Jurkat, Clone E6-1 (cell line): ENCODE results near the gene TFEB.

ENCODE experiments used
- DNase-seq: peaks from one replicate; pipeline ENCODE4 v3.0.0-alpha.2; 2011; ENCODE audit warnings: low read depth, low spot score
- H3K4me3 ChIP-seq: 2 replicates; pipeline ENCODE4 v1.5.1; 2011; ENCODE audit warnings: mild to moderate bottlenecking, low read length, control low read depth, moderate library complexity

TFEB gene

GRCh38 chr6:41697861-41698781 is 37.3 kb downstream of the TFEB start:
- no peak overlapping the region for H3K4me3 ChIP-seq
- DNase-seq = no peak

- no peak overlapping the region for H3K4me3 ChIP-seq
These were observed 38.6 kb downstream of the TFEB start for GRCh38 chr6:41696788-41697187.

GRCh38 chr6:41695825-41696224 is 39.6 kb downstream of the TFEB start:
- no peak for DNase-seq
- no peak overlapping the region for H3K4me3 ChIP-seq

More at GRCh38 chr6:41696788-41697187, 38.6 kb downstream of the TFEB start:
- DNase-seq = no peak

- no peak for DNase-seq
- H3K4me3 ChIP-seq = no peak overlapping the region
These were observed 40.4 kb downstream of the TFEB start for GRCh38 chr6:41694815-41695526.

- DNase-seq = no peak
- H3K4me3 ChIP-seq = no peak overlapping the region
These were observed 41.8 kb downstream of the TFEB start for GRCh38 chr6:41693281-41694240.

GRCh38 chr6:41692730-41693129 is 42.7 kb downstream of the TFEB start:
- no peak overlapping the region for H3K4me3 ChIP-seq

GRCh38 chr6:41692080-41692675 is 43.2 kb downstream of the TFEB start:
- no peak overlapping the region for H3K4me3 ChIP-seq
- DNase-seq = no peak

More at GRCh38 chr6:41692730-41693129, 42.7 kb downstream of the TFEB start:
- DNase-seq = no peak

- no peak for DNase-seq
These were observed 43.9 kb downstream of the TFEB start for GRCh38 chr6:41691426-41692079.

GRCh38 chr6:41690541-41691330 is 44.7 kb downstream of the TFEB start:
- no peak for DNase-seq
- no peak overlapping the region for H3K4me3 ChIP-seq

More at GRCh38 chr6:41691426-41692079, 43.9 kb downstream of the TFEB start:
- H3K4me3 ChIP-seq = no peak overlapping the region

- no peak for DNase-seq
These were observed 46.0 kb downstream of the TFEB start for GRCh38 chr6:41689171-41690008.

GRCh38 chr6:41688256-41688965 is 47.0 kb downstream of the TFEB start:
- no peak overlapping the region for H3K4me3 ChIP-seq
- no peak for DNase-seq

More at GRCh38 chr6:41689171-41690008, 46.0 kb downstream of the TFEB start:
- no peak overlapping the region for H3K4me3 ChIP-seq

GRCh38 chr6:41687501-41688175 is 47.8 kb downstream of the TFEB start:
- H3K4me3 ChIP-seq = no peak overlapping the region
- DNase-seq = no peak

GRCh38 chr6:41685641-41686380 is 49.6 kb downstream of the TFEB start:
- no peak overlapping the region for H3K4me3 ChIP-seq
- no peak for DNase-seq

- no peak overlapping the region for H3K4me3 ChIP-seq
- DNase-seq = no peak
These were observed 50.9 kb downstream of the TFEB start for GRCh38 chr6:41684311-41685180.
